ENCODE measurements around the gene SCN7A. TPM values are rescaled to one million over a fixed set of nuclear protein-coding genes. Genes with fewer than 3 reads are reported as not detected.
"Not testable (repeated sequence)": the region's sequence is repeated elsewhere in the genome, so short reads cannot be mapped to it uniquely, and the experiment has no call there.

The SCN7A gene
- total RNA-seq, 2 experiments from 2014 or later: not detected

GRCh38 chr2:166491461-166491860 is 2.6 kb downstream of the SCN7A start:
- Mint-ChIP-seq H3K27ac (no peak overlapping the region), H3K4me3 (no peak overlapping the region), H3K27me3 (ENCODE audit: low read depth) (peaks cover 9% of the 10 kb centered on the region), H3K4me1 (ENCODE audit: low read depth) (no peaks in the 10 kb centered on the region), H3K9me3 (no peaks in the 10 kb centered on the region), H3K36me3 (ENCODE audit: low read depth) (no peaks in the 10 kb centered on the region)
- intact Hi-C loops (cut with micrococcal nuclease): no loop called here
- CTCF ChIA-PET: no interaction called here
- no peak for DNase-seq

- Mint-ChIP-seq H3K4me3 (no peak overlapping the region), H3K27ac (no peak overlapping the region), H3K4me1 (ENCODE audit: low read depth) (no peaks in the 10 kb centered on the region), H3K27me3 (ENCODE audit: low read depth) (no peaks in the 10 kb centered on the region), H3K9me3 (no peaks in the 10 kb centered on the region), H3K36me3 (ENCODE audit: low read depth) (no peaks in the 10 kb centered on the region)
- no peak for DNase-seq
- intact Hi-C loops (cut with micrococcal nuclease): no loop called here
- CTCF ChIA-PET: no interaction called here
Measured at GRCh38 chr2:166487171-166487570, 6.9 kb downstream of the SCN7A start.

- H3K36me3 Mint-ChIP-seq (ENCODE audit: low read depth): no peaks in the 10 kb centered on the region
Measured at GRCh38 chr2:166485558-166486178, 8.4 kb downstream of the SCN7A start.

DNA sequence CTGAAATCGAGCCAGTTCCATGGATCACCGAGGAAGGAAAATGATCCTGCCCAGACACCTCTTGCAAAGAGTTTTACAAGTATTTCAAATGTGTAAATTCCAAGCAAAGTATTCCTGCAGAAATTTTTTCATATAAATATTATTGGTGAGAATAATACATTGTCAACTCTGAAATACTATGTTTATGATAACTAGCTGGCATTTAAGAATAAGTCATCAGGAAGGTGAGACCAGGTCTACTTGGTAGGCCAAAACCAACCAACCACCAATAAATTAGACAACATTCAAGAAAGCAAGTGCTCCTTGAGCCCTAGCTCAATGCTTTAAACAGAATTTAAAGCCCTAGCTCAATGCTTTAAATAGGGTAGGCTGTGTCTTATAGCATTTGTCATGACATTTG is 21.7 kb downstream of the SCN7A start:
- no peaks in the 10 kb centered on the region for H3K9me3 Mint-ChIP-seq

More at GRCh38 chr2:166485558-166486178, 8.4 kb downstream of the SCN7A start:
- CTCF ChIA-PET: no interaction called here
- Mint-ChIP-seq H3K27me3 (ENCODE audit: low read depth) (no peaks in the 10 kb centered on the region), H3K4me1 (ENCODE audit: low read depth) (no peaks in the 10 kb centered on the region), H3K9me3 (no peaks in the 10 kb centered on the region), H3K27ac (no peak overlapping the region), H3K4me3 (no peak overlapping the region)
- intact Hi-C loops (cut with micrococcal nuclease): no loop called here
- no peak for DNase-seq

DNA sequence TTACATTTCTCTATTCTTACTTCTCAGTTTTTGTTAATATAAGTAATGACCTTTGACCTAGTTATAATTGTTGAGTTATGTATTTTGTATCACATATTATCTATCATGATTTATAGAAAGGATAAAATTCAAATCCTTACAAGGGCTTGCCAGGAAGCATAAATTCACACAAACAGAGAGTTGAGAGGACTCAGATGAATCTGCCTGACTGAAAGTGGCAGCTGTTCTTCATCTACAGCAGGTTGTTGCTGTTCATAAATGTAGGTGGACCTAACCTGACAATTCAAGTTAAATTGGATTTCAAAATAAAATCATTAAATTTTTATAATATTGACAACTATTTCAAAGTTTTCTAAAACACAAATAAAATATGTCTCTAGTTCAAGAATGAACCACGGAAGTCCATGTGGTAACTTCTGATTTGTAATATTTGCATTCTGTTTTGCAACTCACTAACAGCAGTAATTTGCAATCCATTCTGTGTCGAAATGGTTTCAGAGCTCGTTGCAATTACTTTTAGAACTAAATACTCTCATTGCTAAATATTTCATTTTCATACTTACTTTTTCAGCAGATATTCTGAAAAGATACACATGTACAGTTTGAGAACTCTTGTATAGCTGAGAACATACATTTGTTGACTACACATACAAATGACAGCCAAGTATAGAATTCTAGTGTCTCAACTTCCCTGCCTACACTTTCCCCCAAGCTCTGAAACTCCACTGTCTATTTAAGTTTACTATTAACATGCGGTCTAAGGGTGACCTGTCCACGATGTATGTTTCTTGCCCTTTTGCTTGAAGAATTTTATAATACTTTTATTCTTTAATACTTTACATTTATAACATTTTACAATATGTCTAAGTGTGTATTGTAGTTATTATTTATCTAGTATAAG is 25.7 kb downstream of the SCN7A start:
- H3K9me3 Mint-ChIP-seq: no peaks in the 10 kb centered on the region
- CTCF ChIA-PET: no interaction called here
- H3K27me3 Mint-ChIP-seq (ENCODE audit: low read depth): no peaks in the 10 kb centered on the region
- H3K27ac Mint-ChIP-seq: no peak overlapping the region
- DNase-seq: no peak
- intact Hi-C loops (cut with micrococcal nuclease): no loop called here
- H3K4me1 Mint-ChIP-seq (ENCODE audit: low read depth): no peaks in the 10 kb centered on the region
- no peak overlapping the region for H3K4me3 Mint-ChIP-seq
- no peaks in the 10 kb centered on the region for H3K36me3 Mint-ChIP-seq (ENCODE audit: low read depth)

More for the DNA sequence above, 21.7 kb downstream of the SCN7A start:
- no peak for DNase-seq
- CTCF ChIA-PET: no interaction called here
- no peaks in the 10 kb centered on the region for H3K4me1 Mint-ChIP-seq (ENCODE audit: low read depth)
- no peaks in the 10 kb centered on the region for H3K36me3 Mint-ChIP-seq (ENCODE audit: low read depth)
- intact Hi-C loops (cut with micrococcal nuclease): no loop called here
- H3K4me3 Mint-ChIP-seq: no peak overlapping the region
- no peaks in the 10 kb centered on the region for H3K27me3 Mint-ChIP-seq (ENCODE audit: low read depth)
- no peak overlapping the region for H3K27ac Mint-ChIP-seq

GRCh38 chr2:166464187-166464586 is 29.9 kb downstream of the SCN7A start:
- DNase-seq: no peak
- intact Hi-C loops (cut with micrococcal nuclease): no loop called here
- H3K36me3 Mint-ChIP-seq (ENCODE audit: low read depth): no peaks in the 10 kb centered on the region
- no peaks in the 10 kb centered on the region for H3K9me3 Mint-ChIP-seq
- CTCF ChIA-PET: no interaction called here
- no peak overlapping the region for H3K27ac Mint-ChIP-seq
- no peak overlapping the region for H3K4me3 Mint-ChIP-seq
- H3K4me1 Mint-ChIP-seq (ENCODE audit: low read depth): no peaks in the 10 kb centered on the region
- no peaks in the 10 kb centered on the region for H3K27me3 Mint-ChIP-seq (ENCODE audit: low read depth)

DNA sequence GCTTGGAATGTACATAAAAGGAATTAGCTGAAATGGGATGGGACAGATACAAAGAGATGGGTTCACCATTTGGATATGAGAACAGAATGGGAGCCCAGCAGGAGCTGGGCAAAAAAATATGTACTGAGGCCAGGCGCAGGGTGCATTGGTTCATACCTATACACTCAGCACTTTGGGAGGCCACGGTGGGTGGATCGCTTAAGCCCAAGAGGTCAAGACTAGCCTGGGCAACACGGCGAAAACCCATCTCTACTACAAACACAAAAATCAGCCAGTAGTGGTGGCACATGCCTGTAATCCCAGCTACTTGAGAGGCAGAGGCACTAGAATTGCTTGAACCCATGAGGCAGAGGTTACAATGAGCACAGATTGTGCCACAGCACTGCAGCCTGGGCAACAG is 30.4 kb downstream of the SCN7A start:
- H3K27me3 Mint-ChIP-seq (ENCODE audit: low read depth): no peaks in the 10 kb centered on the region
- CTCF ChIA-PET: no interaction called here
- no peaks in the 10 kb centered on the region for H3K36me3 Mint-ChIP-seq (ENCODE audit: low read depth)
- H3K9me3 Mint-ChIP-seq: no peaks in the 10 kb centered on the region
- no peak for DNase-seq
- H3K4me3 Mint-ChIP-seq: no peak overlapping the region
- H3K27ac Mint-ChIP-seq: no peak overlapping the region
- H3K4me1 Mint-ChIP-seq (ENCODE audit: low read depth): no peaks in the 10 kb centered on the region
- intact Hi-C loops (cut with micrococcal nuclease): no loop called here

GRCh38 chr2:166458674-166459073 is 35.4 kb downstream of the SCN7A start:
- Mint-ChIP-seq H3K36me3 (ENCODE audit: low read depth) (no peaks in the 10 kb centered on the region), H3K4me3 (no peak overlapping the region), H3K27me3 (ENCODE audit: low read depth) (no peaks in the 10 kb centered on the region), H3K9me3 (no peaks in the 10 kb centered on the region), H3K27ac (no peak overlapping the region), H3K4me1 (ENCODE audit: low read depth) (no peaks in the 10 kb centered on the region)
- CTCF ChIA-PET: no interaction called here
- intact Hi-C loops (cut with micrococcal nuclease): no loop called here
- DNase-seq: no peak

DNA sequence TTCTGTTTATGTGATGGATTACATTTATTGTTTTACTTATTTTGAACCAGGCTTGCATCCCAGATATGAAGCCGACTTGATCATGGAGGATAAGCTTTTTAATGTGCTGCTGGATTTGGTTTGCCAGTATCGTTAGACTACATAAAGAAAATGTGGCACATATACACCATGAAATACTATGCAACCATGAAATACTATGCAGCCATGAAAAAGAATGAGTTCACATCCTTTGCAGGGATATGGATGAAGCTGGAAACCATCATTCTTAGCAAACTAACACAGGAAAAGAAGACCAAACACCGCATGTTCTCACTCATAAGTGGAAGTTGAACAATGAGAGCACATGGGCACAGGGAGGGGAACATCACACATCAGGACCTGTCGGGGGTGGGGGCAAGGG is 38.2 kb downstream of the SCN7A start:
- H3K4me3 Mint-ChIP-seq; H3K27ac Mint-ChIP-seq; H3K9me3 Mint-ChIP-seq; H3K4me1 Mint-ChIP-seq (ENCODE audit: low read depth); CTCF ChIA-PET; DNase-seq; intact Hi-C loops (cut with micrococcal nuclease); H3K27me3 Mint-ChIP-seq (ENCODE audit: low read depth); H3K36me3 Mint-ChIP-seq (ENCODE audit: low read depth): not testable (repeated sequence)

DNA sequence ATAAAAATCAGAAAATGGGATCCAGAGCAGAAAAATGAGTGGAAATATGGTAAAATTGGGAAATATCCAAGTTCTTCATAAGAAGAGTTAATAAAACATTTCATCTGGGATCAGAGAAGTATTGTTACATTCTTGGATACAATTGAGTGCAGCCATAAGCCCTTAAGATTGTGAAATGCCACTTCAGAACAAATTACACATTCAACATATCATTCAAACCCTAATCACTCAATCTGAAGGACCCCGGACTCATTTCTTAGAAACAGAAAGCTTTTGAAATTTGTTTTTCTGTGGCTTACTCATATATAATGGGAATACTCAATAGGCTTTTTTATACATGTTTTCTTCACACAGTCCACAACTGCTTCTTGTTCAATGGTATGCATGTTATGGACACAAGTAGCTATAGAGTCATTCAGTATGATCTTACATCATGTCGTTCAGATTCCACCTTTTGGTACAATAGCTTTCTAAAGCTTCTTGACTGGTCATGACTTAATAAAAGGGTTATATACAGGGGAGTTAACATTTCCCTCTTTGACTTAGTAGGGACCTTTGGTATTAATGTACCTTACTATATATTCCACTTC is 39.9 kb downstream of the SCN7A start:
- CTCF ChIA-PET: no interaction called here
- DNase-seq: no peak
- Mint-ChIP-seq H3K36me3 (ENCODE audit: low read depth) (no peaks in the 10 kb centered on the region), H3K4me3 (no peak overlapping the region), H3K4me1 (ENCODE audit: low read depth) (no peaks in the 10 kb centered on the region), H3K27me3 (ENCODE audit: low read depth) (no peaks in the 10 kb centered on the region), H3K27ac (no peak overlapping the region), H3K9me3 (no peaks in the 10 kb centered on the region)
- intact Hi-C loops (cut with micrococcal nuclease): no loop called here

- H3K9me3 Mint-ChIP-seq: peaks cover 1% of the 10 kb centered on the region
- H3K36me3 Mint-ChIP-seq (ENCODE audit: low read depth): no peaks in the 10 kb centered on the region
- CTCF ChIA-PET: no interaction called here
- H3K4me3 Mint-ChIP-seq: no peak overlapping the region
- intact Hi-C loops (cut with micrococcal nuclease): no loop called here
- no peak overlapping the region for H3K27ac Mint-ChIP-seq
- no peaks in the 10 kb centered on the region for H3K4me1 Mint-ChIP-seq (ENCODE audit: low read depth)
- no peak for DNase-seq
- H3K27me3 Mint-ChIP-seq (ENCODE audit: low read depth): peaks cover 2% of the 10 kb centered on the region
Measured at GRCh38 chr2:166451468-166451867, 42.6 kb downstream of the SCN7A start.

- Mint-ChIP-seq H3K9me3 (peaks cover 1% of the 10 kb centered on the region), H3K4me3 (no peak overlapping the region), H3K27ac (no peak overlapping the region), H3K27me3 (ENCODE audit: low read depth) (peaks cover 2% of the 10 kb centered on the region), H3K36me3 (ENCODE audit: low read depth) (no peaks in the 10 kb centered on the region), H3K4me1 (ENCODE audit: low read depth) (no peaks in the 10 kb centered on the region)
- CTCF ChIA-PET: no interaction called here
- DNase-seq: no peak
- intact Hi-C loops (cut with micrococcal nuclease): no loop called here
Measured at GRCh38 chr2:166449439-166449838, 44.6 kb downstream of the SCN7A start.

DNA sequence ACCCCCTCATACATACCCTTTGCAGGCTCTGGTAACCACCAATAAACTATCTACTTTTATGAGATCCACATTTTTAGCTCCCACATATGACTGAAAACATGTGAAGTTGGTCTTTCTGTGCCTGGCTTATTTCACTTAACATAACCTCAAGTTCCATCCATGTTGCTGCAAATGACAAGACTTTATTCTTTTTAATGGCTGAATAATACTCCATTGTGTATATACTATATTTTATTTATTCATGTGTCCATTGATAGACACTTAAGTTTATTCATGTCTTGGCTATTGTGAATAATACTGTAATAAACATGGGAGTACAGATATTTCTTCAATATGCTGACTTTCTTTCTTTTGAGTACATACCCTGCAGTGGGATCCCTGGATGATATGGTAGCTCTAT is 45.9 kb downstream of the SCN7A start:
- no peak overlapping the region for H3K27ac Mint-ChIP-seq
- H3K4me1 Mint-ChIP-seq (ENCODE audit: low read depth): no peaks in the 10 kb centered on the region
- DNase-seq: no peak
- peaks cover 2% of the 10 kb centered on the region for H3K27me3 Mint-ChIP-seq (ENCODE audit: low read depth)
- H3K36me3 Mint-ChIP-seq (ENCODE audit: low read depth): no peaks in the 10 kb centered on the region
- H3K4me3 Mint-ChIP-seq: no peak overlapping the region
- H3K9me3 Mint-ChIP-seq: peaks cover 1% of the 10 kb centered on the region
- CTCF ChIA-PET: no interaction called here
- intact Hi-C loops (cut with micrococcal nuclease): no loop called here

All from activated naive CD4-positive, alpha-beta T cell treated with anti-CD3 and anti-CD28 coated beads for 36 hours (primary cell).